ENCODE data around the gene TTC21A. TPM values are rescaled to one million over a fixed set of nuclear protein-coding genes. Genes with fewer than 3 reads are reported as not detected.

TTC21A gene
- total RNA-seq, 1 experiment from 2014 or later = 9.5 TPM

DNA sequence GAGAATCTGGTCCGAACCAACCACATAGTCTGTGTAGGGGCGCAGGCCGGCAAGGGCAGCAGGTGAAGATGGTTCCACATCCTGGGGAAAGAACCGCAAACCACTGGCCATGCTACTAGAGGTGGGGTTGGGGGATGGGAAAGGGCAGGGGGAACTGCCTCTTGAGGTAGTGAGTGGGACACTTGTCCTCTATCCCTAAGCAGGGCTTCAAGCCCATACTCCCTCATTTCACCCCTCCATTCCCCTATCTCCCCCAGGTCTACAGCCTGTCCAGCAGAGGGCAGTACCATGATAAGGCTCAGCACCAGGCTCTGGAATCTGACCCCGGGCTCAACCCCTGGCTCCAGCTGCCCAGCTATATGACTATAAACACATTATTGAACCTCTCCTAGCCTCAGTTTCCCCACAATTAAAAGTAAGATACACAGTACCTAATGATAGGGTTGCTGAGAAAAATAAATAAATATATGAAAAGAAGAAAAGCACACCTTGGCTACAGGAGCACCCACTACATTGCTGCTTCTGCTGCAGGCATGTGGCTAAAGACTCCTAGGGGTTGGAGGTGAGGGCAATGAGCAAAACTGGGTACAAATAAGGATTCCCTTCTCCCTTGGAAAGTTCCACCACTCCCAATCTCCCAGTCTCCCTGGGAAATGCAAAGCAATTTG is 6.3 kb upstream of the TTC21A start:
- H3F3A ChIP-seq (ENCODE audit: insufficient read depth, low read depth) = peaks cover 7% of the 10 kb centered on the region; the same call in 1 of the 2 replicates
- peak in 1 of 2 experiments; percentile 31 for DNase-seq
- H3K9me2 ChIP-seq (ENCODE audit: insufficient read depth) = no peaks in the 10 kb centered on the region
- H3K4me1 ChIP-seq (replicated peaks; ENCODE audit: insufficient read depth) = peaks cover 12% of the 10 kb centered on the region
- CTCF ChIA-PET = interaction anchor here (0.6 kb wide), 1 partner anchor 187 kb away, joined by 4 read pairs; no protein-coding TSS in a partner anchor
- H4K20me1 ChIP-seq (ENCODE audit: insufficient read depth) = peaks cover 11% of the 10 kb centered on the region; the same call in 1 of the 2 replicates
- H3K4me3 ChIP-seq = no peak overlapping the region
- H3K79me2 ChIP-seq (ENCODE audit: low read depth) = peaks cover 18% of the 10 kb centered on the region
- TF ChIP-seq, protein P1, sequence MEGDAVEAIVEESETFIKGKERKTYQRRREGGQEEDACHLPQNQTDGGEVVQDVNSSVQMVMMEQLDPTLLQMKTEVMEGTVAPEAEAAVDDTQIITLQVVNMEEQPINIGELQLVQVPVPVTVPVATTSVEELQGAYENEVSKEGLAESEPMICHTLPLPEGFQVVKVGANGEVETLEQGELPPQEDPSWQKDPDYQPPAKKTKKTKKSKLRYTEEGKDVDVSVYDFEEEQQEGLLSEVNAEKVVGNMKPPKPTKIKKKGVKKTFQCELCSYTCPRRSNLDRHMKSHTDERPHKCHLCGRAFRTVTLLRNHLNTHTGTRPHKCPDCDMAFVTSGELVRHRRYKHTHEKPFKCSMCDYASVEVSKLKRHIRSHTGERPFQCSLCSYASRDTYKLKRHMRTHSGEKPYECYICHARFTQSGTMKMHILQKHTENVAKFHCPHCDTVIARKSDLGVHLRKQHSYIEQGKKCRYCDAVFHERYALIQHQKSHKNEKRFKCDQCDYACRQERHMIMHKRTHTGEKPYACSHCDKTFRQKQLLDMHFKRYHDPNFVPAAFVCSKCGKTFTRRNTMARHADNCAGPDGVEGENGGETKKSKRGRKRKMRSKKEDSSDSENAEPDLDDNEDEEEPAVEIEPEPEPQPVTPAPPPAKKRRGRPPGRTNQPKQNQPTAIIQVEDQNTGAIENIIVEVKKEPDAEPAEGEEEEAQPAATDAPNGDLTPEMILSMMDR (conservative IDR thresholded peaks at IDR 0.05) = peak; percentile 77
- TF ChIP-seq EZH2 (IDR thresholded peaks at IDR 0.05; ENCODE audit: low read depth) = no peak
- H3K27ac ChIP-seq = no peak overlapping the region
- POLR2A ChIA-PET (ENCODE audit: unreplicated experiment) = no interaction called here
- H3K9me3 ChIP-seq (ENCODE audit: insufficient read depth, low read depth) = no peaks in the 10 kb centered on the region
- peaks cover 3% of the 10 kb centered on the region; the same call in 1 of the 2 replicates for H3K36me3 ChIP-seq (ENCODE audit: low read depth)
- no peaks in the 10 kb centered on the region for H3K27me3 ChIP-seq (ENCODE audit: insufficient read depth, low read depth)
- intact Hi-C loops (cut with micrococcal nuclease; ENCODE audit: unreplicated experiment) = loop anchor here (1.0 kb wide), 1 partner anchor 187 kb away; no protein-coding TSS in a partner anchor
- no peak overlapping the region for H2AFZ ChIP-seq
- H3K4me2 ChIP-seq = no peak overlapping the region
- BruUV-seq (replicated peaks) = no TSS peak

DNA sequence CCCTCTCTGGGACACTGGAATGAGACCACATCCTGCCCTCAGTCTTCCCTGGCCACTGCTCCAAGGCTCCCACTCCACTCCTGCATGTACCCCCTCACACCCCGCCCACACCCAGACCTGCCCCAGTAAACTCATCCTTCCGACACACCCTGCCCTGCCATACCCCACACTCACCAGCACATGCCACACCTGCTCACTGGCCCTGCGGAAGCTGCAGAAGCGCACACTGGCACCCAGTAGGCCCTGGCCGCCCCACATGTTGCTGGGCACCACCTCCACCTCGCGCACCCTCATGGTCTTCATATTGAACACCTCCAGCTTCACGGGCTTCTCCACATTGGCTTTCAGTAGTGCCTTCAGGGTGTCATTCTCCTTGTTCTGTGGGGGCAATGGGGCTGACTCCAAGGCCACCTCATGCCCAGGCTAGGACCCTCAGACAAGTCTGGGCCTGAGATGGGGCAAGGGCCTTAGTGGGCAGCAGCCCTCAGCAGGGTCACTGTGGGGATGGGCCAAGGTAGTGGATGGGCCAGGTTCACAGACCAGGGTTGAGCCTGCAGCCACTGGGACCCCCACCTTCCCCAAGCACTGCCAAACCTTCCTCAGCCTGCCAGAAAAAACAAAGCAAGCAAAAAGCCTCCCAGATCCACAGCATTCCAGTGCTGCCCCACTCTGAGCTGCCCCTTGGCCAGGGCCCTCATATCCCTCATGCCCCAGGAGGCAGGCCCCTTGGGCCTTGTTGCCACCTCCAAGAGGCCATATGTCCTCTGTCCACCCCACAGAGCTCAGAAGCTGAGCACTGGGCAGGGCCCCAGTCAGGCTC is 4.8 kb upstream of the TTC21A start:
- Histone ChIP-seq H3F3A (ENCODE audit: insufficient read depth, low read depth) (peaks cover 7% of the 10 kb centered on the region; the same call in 1 of the 2 replicates), H3K36me3 (ENCODE audit: low read depth) (peaks cover 3% of the 10 kb centered on the region; the same call in 1 of the 2 replicates), H3K27ac (no peak overlapping the region), H3K27me3 (ENCODE audit: insufficient read depth, low read depth) (no peaks in the 10 kb centered on the region), H2AFZ (no peak overlapping the region), H3K79me2 (ENCODE audit: low read depth) (peaks cover 27% of the 10 kb centered on the region), H3K9me3 (ENCODE audit: insufficient read depth, low read depth) (no peaks in the 10 kb centered on the region), H3K9me2 (ENCODE audit: insufficient read depth) (no peaks in the 10 kb centered on the region), H3K4me1 (replicated peaks; ENCODE audit: insufficient read depth) (peaks cover 16% of the 10 kb centered on the region), H4K20me1 (ENCODE audit: insufficient read depth) (peaks cover 8% of the 10 kb centered on the region; the same call in 1 of the 2 replicates), H3K4me3 (no peak overlapping the region), H3K4me2 (no peak overlapping the region)
- POLR2A ChIA-PET (ENCODE audit: unreplicated experiment) = no interaction called here
- DNase-seq = no peak
- CTCF ChIA-PET = no interaction called here
- intact Hi-C loops (cut with micrococcal nuclease; ENCODE audit: unreplicated experiment) = no loop called here
- no peak for TF ChIP-seq EZH2 (IDR thresholded peaks at IDR 0.05; ENCODE audit: low read depth)
- TF ChIP-seq, protein P1 (conservative IDR thresholded peaks at IDR 0.05) = no peak
- no TSS peak for BruUV-seq (replicated peaks)

DNA sequence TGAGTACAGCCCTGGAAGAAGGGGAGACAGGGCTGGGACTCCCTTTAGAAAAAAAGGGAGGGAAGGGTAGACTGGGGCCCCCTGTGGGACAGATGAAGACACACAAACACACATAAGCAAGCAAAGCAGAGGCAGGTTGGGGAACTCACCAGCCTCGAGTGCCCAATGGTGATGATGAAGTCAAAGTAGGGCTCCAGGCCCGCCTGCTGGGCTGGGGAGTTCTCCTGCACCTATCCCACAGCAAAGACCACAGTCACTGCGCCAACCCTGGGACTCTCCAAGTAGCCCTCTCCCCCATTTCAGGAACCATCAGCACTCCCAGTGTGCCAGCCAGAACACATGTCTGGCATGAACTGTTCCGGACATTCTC is 4.2 kb upstream of the TTC21A start:
- Histone ChIP-seq H3F3A (ENCODE audit: insufficient read depth, low read depth) (peaks cover 7% of the 10 kb centered on the region; the same call in 1 of the 2 replicates), H3K9me2 (ENCODE audit: insufficient read depth) (no peaks in the 10 kb centered on the region), H3K79me2 (ENCODE audit: low read depth) (peaks cover 27% of the 10 kb centered on the region), H3K27ac (no peak overlapping the region), H3K4me2 (no peak overlapping the region), H3K4me1 (replicated peaks; ENCODE audit: insufficient read depth) (peaks cover 16% of the 10 kb centered on the region), H3K9me3 (ENCODE audit: insufficient read depth, low read depth) (no peaks in the 10 kb centered on the region), H4K20me1 (ENCODE audit: insufficient read depth) (peaks cover 8% of the 10 kb centered on the region; the same call in 1 of the 2 replicates), H3K27me3 (ENCODE audit: insufficient read depth, low read depth) (no peaks in the 10 kb centered on the region), H3K4me3 (no peak overlapping the region), H2AFZ (no peak overlapping the region), H3K36me3 (ENCODE audit: low read depth) (peaks cover 3% of the 10 kb centered on the region; the same call in 1 of the 2 replicates)
- BruUV-seq (replicated peaks) = no TSS peak
- no peak for TF ChIP-seq EZH2 (IDR thresholded peaks at IDR 0.05; ENCODE audit: low read depth)
- TF ChIP-seq, protein P1 (conservative IDR thresholded peaks at IDR 0.05) = no peak
- DNase-seq = no peak
- CTCF ChIA-PET = no interaction called here
- intact Hi-C loops (cut with micrococcal nuclease; ENCODE audit: unreplicated experiment) = no loop called here
- POLR2A ChIA-PET (ENCODE audit: unreplicated experiment) = no interaction called here

Measured in PC-9 (cell line).